ENCODE data around the gene DUS1L. TPM values are rescaled to one million over a fixed set of nuclear protein-coding genes. Genes with fewer than 3 reads are reported as not detected.

DUS1L gene
- total RNA-seq, 1 donor from 2014 or later = 24.5 TPM

GRCh38 chr17:82020572-82021106, 45.0 kb downstream of the DUS1L start:
- Histone ChIP-seq H3K9ac (ENCODE audit: low read depth in 1 of 3, low read length in 3 of 3) (peak overlapping the region in 1 of 3 donors; percentile 16), H3K4me3 (ENCODE audit: low read length in 3 of 3) (no peak overlapping the region), H3K27me3 (ENCODE audit: control insufficient read depth in 3 of 3, insufficient read depth in 3 of 3, low read length in 3 of 3) (no peaks in the 10 kb centered on the region), H3K9me3 (ENCODE audit: control insufficient read depth in 3 of 3, low read length in 3 of 3) (no peaks in the 10 kb centered on the region), H3K36me3 (ENCODE audit: control insufficient read depth in 3 of 3, insufficient read depth in 3 of 3, low read length in 3 of 3) (no peaks in the 10 kb centered on the region), H3K27ac (ENCODE audit: low read depth, low read length) (no peak overlapping the region), H3K4me1 (ENCODE audit: control insufficient read depth in 3 of 3, insufficient read depth in 3 of 3, low read length in 3 of 3) (peaks cover 46 to 64% (median 61%) of the 10 kb centered on the region in 3 donors)

- no peak overlapping the region for H3K27ac ChIP-seq (ENCODE audit: low read depth, low read length)
- H3K9ac ChIP-seq (ENCODE audit: low read depth in 1 of 3, low read length in 3 of 3) = peak overlapping the region in 1 of 3 donors; percentile 54
- H3K9me3 ChIP-seq (ENCODE audit: control insufficient read depth in 3 of 3, low read length in 3 of 3) = no peaks in the 10 kb centered on the region
- no peaks in the 10 kb centered on the region for H3K27me3 ChIP-seq (ENCODE audit: control insufficient read depth in 3 of 3, insufficient read depth in 3 of 3, low read length in 3 of 3)
- peaks cover 46 to 64% (median 61%) of the 10 kb centered on the region in 3 donors for H3K4me1 ChIP-seq (ENCODE audit: control insufficient read depth in 3 of 3, insufficient read depth in 3 of 3, low read length in 3 of 3)
- H3K4me3 ChIP-seq (ENCODE audit: low read length in 3 of 3) = no peak overlapping the region
- H3K36me3 ChIP-seq (ENCODE audit: control insufficient read depth in 3 of 3, insufficient read depth in 3 of 3, low read length in 3 of 3) = no peaks in the 10 kb centered on the region
Measured at GRCh38 chr17:82019690-82020571, 45.7 kb downstream of the DUS1L start.

- no peak overlapping the region for H3K4me3 ChIP-seq (ENCODE audit: low read length in 3 of 3)
- H3K27ac ChIP-seq (ENCODE audit: low read depth, low read length) = peak overlapping the region; percentile 25
Measured at GRCh38 chr17:82018989-82019689, 46.5 kb downstream of the DUS1L start.

GRCh38 chr17:82018152-82018988, 47.2 kb downstream of the DUS1L start:
- Histone ChIP-seq H3K9me3 (ENCODE audit: control insufficient read depth in 3 of 3, low read length in 3 of 3) (no peaks in the 10 kb centered on the region), H3K4me3 (ENCODE audit: low read length in 3 of 3) (peak overlapping the region in 1 of 3 donors; percentile 2), H3K27ac (ENCODE audit: low read depth, low read length) (peak overlapping the region; percentile 40), H3K9ac (ENCODE audit: low read depth in 1 of 3, low read length in 3 of 3) (peak overlapping the region in 2 of 3 donors; percentile 20 to 54), H3K4me1 (ENCODE audit: control insufficient read depth in 3 of 3, insufficient read depth in 3 of 3, low read length in 3 of 3) (peaks cover 38 to 51% (median 50%) of the 10 kb centered on the region in 3 donors), H3K36me3 (ENCODE audit: control insufficient read depth in 3 of 3, insufficient read depth in 3 of 3, low read length in 3 of 3) (no peaks in the 10 kb centered on the region), H3K27me3 (ENCODE audit: control insufficient read depth in 3 of 3, insufficient read depth in 3 of 3, low read length in 3 of 3) (no peaks in the 10 kb centered on the region)

More at GRCh38 chr17:82018989-82019689, 46.5 kb downstream of the DUS1L start:
- peaks cover 45 to 59% (median 57%) of the 10 kb centered on the region in 3 donors for H3K4me1 ChIP-seq (ENCODE audit: control insufficient read depth in 3 of 3, insufficient read depth in 3 of 3, low read length in 3 of 3)
- H3K9ac ChIP-seq (ENCODE audit: low read depth in 1 of 3, low read length in 3 of 3) = peak overlapping the region in 2 of 3 donors; percentile 20 to 54
- H3K36me3 ChIP-seq (ENCODE audit: control insufficient read depth in 3 of 3, insufficient read depth in 3 of 3, low read length in 3 of 3) = no peaks in the 10 kb centered on the region
- no peaks in the 10 kb centered on the region for H3K27me3 ChIP-seq (ENCODE audit: control insufficient read depth in 3 of 3, insufficient read depth in 3 of 3, low read length in 3 of 3)
- no peaks in the 10 kb centered on the region for H3K9me3 ChIP-seq (ENCODE audit: control insufficient read depth in 3 of 3, low read length in 3 of 3)

- no peak overlapping the region for H3K4me3 ChIP-seq (ENCODE audit: low read length in 3 of 3)
- no peaks in the 10 kb centered on the region for H3K9me3 ChIP-seq (ENCODE audit: control insufficient read depth in 3 of 3, low read length in 3 of 3)
- no peaks in the 10 kb centered on the region for H3K36me3 ChIP-seq (ENCODE audit: control insufficient read depth in 3 of 3, insufficient read depth in 3 of 3, low read length in 3 of 3)
- peak overlapping the region in 1 of 3 donors; percentile 54 for H3K9ac ChIP-seq (ENCODE audit: low read depth in 1 of 3, low read length in 3 of 3)
- H3K27me3 ChIP-seq (ENCODE audit: control insufficient read depth in 3 of 3, insufficient read depth in 3 of 3, low read length in 3 of 3) = no peaks in the 10 kb centered on the region
- peak overlapping the region; percentile 40 for H3K27ac ChIP-seq (ENCODE audit: low read depth, low read length)
- peaks cover 38 to 50% (median 49%) of the 10 kb centered on the region in 3 donors for H3K4me1 ChIP-seq (ENCODE audit: control insufficient read depth in 3 of 3, insufficient read depth in 3 of 3, low read length in 3 of 3)
Measured at GRCh38 chr17:82017612-82018151, 47.9 kb downstream of the DUS1L start.

- H3K4me1 ChIP-seq (ENCODE audit: control insufficient read depth in 3 of 3, insufficient read depth in 3 of 3, low read length in 3 of 3) = peaks cover 34 to 45% (median 44%) of the 10 kb centered on the region in 3 donors
- peak overlapping the region in 1 of 3 donors; percentile 40 for H3K9ac ChIP-seq (ENCODE audit: low read depth in 1 of 3, low read length in 3 of 3)
- H3K4me3 ChIP-seq (ENCODE audit: low read length in 3 of 3) = no peak overlapping the region
- H3K9me3 ChIP-seq (ENCODE audit: control insufficient read depth in 3 of 3, low read length in 3 of 3) = no peaks in the 10 kb centered on the region
- H3K27me3 ChIP-seq (ENCODE audit: control insufficient read depth in 3 of 3, insufficient read depth in 3 of 3, low read length in 3 of 3) = no peaks in the 10 kb centered on the region
- peaks cover 0 to 2% (median 0%) of the 10 kb centered on the region in 3 donors for H3K36me3 ChIP-seq (ENCODE audit: control insufficient read depth in 3 of 3, insufficient read depth in 3 of 3, low read length in 3 of 3)
- H3K27ac ChIP-seq (ENCODE audit: low read depth, low read length) = no peak overlapping the region
Measured at GRCh38 chr17:82016875-82017459, 48.6 kb downstream of the DUS1L start.

GRCh38 chr17:82016061-82016874, 49.3 kb downstream of the DUS1L start:
- Histone ChIP-seq H3K4me3 (ENCODE audit: low read length in 3 of 3) (no peak overlapping the region), H3K36me3 (ENCODE audit: control insufficient read depth in 3 of 3, insufficient read depth in 3 of 3, low read length in 3 of 3) (peaks cover 0 to 3% (median 0%) of the 10 kb centered on the region in 3 donors), H3K27me3 (ENCODE audit: control insufficient read depth in 3 of 3, insufficient read depth in 3 of 3, low read length in 3 of 3) (no peaks in the 10 kb centered on the region), H3K9me3 (ENCODE audit: control insufficient read depth in 3 of 3, low read length in 3 of 3) (no peaks in the 10 kb centered on the region), H3K4me1 (ENCODE audit: control insufficient read depth in 3 of 3, insufficient read depth in 3 of 3, low read length in 3 of 3) (peaks cover 27 to 38% (median 37%) of the 10 kb centered on the region in 3 donors), H3K9ac (ENCODE audit: low read depth in 1 of 3, low read length in 3 of 3) (no peak overlapping the region), H3K27ac (ENCODE audit: low read depth, low read length) (no peak overlapping the region)

- Histone ChIP-seq H3K4me3 (ENCODE audit: low read length in 3 of 3) (no peak overlapping the region), H3K27me3 (ENCODE audit: control insufficient read depth in 3 of 3, insufficient read depth in 3 of 3, low read length in 3 of 3) (no peaks in the 10 kb centered on the region), H3K27ac (ENCODE audit: low read depth, low read length) (no peak overlapping the region), H3K36me3 (ENCODE audit: control insufficient read depth in 3 of 3, insufficient read depth in 3 of 3, low read length in 3 of 3) (peaks cover 0 to 3% (median 0%) of the 10 kb centered on the region in 3 donors), H3K9me3 (ENCODE audit: control insufficient read depth in 3 of 3, low read length in 3 of 3) (no peaks in the 10 kb centered on the region), H3K9ac (ENCODE audit: low read depth in 1 of 3, low read length in 3 of 3) (no peak overlapping the region), H3K4me1 (ENCODE audit: control insufficient read depth in 3 of 3, insufficient read depth in 3 of 3, low read length in 3 of 3) (peaks cover 25 to 33% (median 33%) of the 10 kb centered on the region in 3 donors)
Measured at GRCh38 chr17:82015311-82015971, 50.2 kb downstream of the DUS1L start.
